ENCODE data around the gene ETV6.

ETV6 gene

DNA sequence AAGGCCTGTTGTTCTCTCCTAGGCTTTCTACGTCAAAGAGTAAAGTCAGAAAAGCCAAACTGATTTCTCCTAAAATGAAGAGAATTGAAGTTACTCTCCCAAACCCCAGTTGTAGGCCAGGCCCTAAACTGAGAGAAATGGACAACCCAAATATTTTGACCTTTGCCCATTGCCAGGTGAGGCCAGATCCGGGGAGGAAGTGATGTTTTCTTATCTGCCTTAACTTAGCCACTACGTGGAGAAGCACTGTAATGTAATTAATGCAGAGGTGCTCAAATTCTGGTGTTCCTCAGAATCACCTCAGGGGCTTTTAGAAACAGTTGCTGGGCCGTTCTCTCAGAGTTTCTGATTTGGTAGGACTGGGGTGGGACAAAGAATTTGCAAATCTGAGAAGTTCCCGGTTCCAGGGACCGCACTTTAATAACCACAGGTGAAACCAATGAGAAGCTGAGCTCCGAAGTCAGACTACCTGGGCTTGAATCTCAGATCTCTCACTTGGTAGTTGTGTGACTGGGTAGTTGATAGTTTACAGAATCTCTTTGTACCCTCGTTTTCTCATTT is 73.2 kb downstream of the ETV6 start:
- DNase-seq = no peak

DNA sequence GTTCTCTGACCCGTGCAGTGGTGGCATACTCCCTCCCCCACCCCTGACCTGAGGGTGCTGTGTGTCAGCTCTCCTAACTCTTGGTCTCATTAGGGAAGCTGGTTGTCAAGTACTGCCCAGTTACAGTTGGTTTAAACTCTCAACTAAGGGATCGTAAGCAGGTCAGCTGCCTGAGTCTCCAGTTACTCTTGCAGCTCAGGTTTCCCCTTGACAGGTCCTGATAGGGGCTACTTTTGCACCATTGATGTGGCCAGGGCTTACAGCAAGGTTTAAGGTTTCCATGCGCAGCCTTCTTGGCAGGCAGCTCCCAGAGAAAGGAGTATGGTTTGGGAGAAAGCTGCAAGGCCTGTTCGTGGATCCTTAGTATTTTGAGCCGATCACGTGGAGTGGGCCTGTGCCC is 74.5 kb downstream of the ETV6 start:
- DNase-seq = no peak

DNA sequence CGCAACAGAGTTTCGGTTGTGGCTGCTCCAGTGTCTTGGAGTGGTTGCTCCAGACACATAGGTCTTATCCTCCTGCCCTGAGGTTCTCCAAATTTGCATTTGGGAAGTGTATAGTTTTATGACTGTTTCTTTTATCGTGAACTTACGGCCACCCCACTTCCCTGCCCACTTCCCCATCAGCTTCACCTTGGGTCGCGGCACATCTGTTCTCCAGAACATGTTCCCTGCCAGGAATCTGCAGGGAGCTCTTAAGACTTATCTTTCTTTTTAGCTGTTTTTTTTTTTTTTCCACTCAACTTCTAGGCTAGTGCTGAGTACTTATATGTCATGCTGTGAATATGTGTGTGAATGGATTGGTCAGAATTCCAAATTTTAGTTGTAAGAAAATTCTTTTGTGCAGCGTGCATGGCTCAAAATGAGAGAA is 75.4 kb downstream of the ETV6 start:
- no peak for DNase-seq

DNA sequence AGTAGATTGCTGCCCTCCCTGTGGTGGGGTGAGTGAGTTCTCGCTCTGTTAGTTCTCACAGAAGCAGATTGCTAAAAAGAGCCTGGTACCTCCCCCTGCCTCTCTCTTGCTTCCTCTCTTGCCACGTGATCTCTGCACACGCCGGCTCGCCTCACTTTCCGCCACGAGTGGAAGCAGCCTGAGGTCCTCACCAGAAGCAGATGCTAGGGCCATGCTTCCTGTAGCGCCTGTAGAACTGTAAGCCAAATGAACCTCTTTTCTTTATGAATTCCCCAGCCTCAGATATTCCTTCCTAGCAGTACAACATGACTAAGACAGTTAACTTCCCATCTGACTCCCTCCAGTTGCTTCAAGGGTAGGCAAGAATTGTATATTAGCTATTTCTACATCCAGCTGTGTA is 76.2 kb downstream of the ETV6 start:
- no peak for DNase-seq

DNA sequence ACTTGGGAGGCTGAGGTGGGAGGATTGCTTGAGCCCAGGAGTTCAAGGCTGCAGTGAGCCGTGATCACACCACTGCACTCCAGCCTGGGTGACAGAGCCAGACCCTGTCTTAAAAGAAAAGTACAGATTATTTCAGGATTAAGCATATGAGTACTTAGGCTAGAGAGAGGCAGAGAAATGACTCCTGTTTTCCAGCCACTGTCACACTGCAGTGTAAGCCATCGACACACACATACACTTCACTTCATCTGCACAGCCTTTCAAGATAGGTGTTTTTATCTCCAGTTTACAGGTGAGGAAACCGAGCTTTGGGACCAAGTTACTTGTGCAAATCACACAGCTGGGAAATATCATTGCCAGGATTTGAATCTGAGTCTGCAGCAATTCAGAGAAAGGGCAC is 77.2 kb downstream of the ETV6 start:
- no peak for DNase-seq

DNA sequence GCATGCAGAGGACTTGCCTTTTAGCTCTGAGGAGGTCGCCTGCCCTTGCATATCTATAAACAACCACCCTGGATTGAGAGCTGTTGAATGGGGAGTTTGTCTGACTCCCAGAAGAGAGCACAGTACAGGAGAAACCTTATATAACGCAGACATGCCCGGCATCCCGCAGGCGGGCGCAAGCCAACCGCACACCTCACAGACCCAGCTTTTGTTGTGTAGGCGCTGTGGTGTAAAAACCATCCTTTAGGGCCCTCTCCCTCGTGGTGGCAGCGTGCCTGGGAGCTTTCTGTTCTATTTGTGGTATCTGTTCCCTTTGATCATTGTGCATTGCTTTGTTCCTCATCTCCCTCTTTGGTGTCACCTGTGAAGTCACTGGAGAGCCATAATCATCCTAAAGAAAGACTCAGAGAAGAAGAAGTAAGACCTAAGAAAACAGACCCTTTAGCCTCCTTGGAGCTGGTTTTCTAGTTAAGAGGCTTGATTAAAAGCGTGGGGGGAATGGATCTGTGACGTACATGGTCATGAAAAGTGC is 77.7 kb downstream of the ETV6 start:
- no peak for DNase-seq

DNA sequence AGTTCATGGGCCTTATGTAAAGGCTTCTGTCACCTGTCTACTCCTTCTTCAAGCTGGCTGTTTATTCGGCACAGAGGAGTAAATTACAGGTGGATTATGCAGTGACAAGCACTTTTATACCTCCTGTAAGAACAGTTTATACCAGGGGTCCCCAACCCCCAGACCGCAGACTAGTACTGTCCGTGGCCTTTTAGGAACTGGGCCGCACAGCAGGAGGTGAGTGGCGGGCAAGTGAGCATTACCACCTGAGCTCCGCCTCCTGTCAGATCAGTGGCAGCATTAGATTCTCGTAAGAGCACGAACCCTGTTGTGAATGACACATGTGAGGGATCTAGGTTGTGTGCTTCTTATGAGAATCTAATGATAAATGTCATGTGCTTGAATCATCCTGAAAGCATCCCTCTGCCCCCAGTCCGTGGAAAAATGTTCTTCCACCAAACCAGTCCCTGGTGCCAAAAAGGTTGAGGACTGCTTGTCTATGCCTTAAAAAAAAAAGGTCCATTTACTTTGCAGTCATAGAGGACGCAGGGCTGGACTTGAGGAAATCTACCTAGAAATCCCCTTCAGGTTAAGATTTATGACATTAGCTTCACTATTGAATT is 78.8 kb downstream of the ETV6 start:
- no peak for DNase-seq

DNA sequence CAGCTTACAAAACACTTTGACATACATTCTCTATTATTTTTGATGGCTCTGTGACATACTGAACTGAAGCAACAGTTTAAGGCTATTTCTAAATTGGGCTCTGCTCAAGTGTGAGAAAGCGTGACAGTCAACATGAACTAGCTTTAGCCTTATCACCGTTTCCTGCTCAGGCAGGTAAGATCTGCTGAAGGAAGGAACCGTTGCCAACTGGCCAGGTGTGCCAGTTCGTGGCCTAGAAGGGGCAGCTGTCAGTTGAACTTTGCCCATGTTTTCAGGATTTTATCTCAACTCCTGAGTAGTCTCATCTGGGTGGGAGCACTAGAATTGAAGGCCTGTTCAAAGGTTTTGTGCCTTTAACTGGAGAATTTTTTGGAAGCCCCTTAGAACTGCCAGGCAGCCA is 79.5 kb downstream of the ETV6 start:
- DNase-seq = no peak

DNA sequence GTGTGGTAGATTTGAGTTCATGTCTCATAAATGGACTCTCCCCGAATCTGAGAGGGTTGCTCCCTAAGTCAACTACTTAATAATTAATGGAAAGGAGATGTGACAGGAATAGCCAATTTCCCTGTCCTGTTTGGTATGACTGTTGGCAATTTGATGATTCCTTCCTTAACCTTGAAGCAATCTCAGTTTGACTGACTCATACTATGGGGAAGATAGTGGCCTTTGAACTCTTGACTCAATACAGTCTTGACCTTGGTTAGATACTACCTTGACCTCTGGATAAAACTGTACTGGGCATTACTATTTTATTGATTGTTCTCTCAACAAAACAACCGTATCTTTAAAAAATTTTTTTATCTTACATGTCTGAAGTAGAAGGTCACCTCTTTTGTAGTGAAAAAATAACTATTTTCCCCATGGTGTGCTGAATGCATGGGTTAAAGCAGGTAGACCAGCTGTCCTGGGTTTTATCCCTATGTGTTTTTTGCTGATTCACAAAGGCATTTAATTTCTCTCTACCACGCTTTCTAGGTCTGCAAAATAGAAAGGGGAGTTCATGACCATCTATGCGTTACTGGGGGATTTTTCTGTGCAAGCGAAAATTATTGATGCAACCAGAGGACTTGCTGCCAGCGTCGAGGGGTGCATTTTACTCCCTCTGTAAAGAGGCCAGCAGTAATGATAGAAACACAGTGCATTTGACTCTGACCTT is 80.1 kb downstream of the ETV6 start:
- no peak for DNase-seq

DNA sequence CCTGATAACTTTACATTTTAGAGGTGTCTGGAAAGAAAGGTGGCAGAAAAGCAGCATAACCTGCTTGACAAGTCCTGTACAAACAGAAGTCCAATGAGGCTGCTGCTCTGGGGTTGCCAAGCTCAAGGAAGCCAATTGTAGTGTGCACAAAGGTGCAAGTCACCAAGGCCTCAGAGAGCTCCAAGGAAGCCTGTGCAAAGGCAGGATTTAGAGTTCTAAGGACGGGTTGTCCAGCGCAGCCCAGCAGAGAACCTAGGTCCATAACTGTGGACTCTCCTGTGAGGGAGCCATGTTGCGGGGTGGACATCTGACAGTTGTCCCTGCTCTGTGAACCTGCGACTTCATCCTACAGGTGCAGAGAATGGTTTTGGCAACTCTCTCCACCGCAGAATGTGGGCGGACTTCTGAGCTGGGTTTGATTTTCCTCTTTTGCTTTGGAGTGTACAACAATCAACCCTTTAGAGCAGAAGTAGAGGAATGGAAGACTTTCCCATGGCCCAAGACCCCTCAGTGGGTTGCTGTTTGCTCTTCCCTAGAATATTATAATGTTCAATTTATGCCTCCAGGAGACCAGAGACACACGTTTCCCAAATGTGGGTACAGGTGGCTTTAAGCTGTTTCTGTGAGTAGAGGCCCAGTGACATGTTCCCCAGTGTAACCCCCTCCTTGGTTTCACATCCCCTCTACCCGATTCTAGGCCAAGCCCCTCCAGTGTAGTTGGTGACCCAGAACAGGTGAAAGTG is 81.0 kb downstream of the ETV6 start:
- no peak for DNase-seq

DNA sequence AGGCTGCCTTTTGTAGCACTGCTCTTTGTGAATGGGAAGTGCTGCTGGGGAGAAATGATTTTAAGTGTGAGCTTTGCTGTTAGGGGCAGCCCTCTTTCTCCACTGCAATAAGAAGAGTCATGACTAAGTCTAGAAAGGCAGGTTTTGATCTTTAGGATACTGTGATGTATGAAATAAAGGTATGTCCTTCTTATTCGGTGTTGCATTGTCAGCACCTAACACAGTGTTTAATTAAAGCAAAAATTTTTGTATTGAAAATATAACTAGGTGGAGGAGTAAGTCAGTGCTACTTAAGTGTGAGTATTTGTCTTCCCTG is 81.5 kb downstream of the ETV6 start:
- no peak for DNase-seq

DNA sequence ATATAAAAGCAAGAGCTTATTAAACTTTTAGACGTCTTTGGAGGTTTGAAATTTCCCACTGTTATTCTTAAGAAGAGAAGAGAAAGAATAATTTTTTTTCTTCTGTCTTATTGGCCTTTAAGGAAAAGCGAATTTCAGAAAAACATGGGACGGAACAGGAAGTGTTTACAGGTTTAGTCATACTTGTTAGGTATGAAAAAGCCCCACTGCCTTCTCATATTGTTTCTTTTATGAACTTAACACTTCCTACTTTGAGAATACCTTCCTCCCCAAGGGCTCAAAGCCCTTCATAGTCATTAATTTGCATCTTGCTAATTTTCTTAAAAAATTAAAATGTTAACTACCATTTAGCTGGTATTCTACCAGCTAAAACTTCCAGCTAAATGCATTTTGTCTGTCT is 82.0 kb downstream of the ETV6 start:
- no peak for DNase-seq

DNA sequence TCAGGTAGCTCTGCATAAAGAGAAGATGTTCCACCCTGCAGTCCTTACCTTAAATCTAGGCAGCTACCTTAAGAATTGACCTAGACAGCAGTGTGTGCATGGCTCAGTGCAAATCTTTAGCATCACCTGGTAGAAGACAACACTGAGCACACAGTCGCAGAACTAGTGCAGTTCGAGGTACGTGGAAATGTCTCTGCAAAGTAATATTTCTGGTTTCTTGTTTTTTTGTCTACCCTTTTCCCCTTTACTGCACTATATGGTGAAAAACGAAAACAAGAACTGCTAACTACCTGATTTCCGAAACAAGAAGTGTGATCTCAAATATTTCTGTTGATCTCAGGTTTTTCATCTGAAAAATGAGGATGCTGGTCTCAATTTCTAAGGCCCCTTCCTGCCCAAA is 82.5 kb downstream of the ETV6 start:
- DNase-seq = no peak

DNA sequence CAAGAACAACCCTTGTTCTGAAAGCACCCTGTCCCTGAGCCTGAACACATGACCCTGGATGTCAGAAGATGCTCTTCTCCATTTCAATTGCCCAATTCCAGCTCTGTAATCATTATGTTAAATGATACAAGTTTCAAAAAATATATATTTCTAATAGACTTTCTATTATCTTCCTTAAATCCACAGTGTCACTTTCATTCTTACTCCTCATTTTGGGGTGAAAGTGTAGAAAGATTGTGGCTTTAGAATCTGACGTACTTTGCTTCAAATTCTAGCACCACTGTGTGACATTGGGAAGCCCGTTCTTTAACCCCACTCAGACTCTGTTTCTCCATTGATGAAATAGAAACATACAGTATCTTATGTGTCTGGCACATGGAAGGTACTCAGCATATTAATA is 83.2 kb downstream of the ETV6 start:
- no peak for DNase-seq

DNA sequence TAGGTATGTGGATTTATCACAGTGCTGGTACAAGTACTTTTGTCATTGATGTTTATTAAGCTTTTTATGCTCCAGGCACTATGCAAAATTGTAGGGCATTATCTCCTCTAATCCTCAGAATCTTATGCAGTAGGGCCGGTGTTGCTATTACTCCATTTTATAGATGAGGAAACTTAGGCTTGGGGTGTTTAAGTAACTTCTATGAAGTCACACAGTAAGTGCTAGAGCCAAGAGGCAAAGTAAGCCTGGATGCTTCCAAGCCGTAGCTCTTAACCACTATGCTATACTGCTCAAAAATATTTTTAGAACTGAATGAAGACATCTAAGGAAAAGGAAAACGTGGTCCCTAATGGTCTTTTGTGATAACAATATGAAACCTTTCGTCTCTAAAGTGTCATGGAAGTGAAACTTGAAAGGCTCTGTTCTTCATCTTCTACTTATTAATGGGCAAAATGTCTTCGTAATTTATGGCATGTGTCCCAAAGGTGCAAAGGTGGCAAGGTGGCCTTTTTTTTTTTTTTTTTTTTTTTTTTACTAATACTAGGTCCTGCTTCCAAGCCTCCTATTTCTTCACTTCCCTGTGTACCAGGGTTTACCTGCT is 85.2 kb downstream of the ETV6 start:
- no peak for DNase-seq

DNA sequence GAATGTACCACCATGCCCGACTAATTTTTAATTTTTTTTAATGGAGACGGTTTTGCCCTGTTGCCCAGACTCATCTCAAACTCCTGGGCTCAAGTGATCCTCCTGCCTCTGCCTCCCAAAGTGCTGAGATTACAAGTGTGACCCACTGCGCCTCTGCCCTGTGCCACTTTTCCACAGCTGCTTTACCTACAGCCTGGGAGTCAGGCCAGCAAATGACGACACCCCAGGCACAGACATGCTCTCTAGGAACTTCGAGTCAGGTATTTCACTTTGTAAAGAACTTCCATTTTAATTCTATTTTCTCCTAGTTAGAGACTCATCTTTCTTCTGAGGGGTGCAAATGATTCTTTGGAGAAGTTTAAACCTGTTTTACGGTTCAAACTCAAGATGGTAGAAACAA is 89.0 kb downstream of the ETV6 start:
- DNase-seq = no peak

DNA sequence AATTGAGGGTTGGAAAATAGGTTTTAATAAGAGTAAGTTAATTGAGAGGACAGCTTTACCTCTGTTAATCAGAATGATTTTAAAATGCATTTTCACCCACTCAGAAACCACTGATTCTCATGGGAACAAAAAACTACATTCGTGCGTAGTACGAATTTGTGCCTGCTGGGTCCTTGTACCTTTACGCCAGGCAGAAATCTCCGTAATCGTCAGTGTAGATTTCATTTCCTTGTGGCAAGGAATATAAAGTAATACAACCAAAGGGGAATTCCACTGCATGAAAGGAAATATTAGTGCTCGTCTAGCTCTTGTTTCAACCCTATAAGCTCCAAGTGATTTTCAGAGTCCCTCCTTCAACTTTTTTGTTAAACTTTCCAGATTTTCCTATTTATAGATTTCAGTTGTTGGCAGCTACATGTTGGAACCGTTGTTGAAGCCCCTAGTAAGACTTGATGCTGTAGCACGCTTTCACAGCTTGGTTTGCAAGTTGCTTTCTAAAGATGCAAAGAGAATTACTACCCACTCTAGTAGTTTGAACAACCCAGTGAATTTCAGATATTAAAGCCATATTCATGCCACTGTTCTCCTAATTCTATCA is 90.6 kb downstream of the ETV6 start:
- DNase-seq = no peak

DNA sequence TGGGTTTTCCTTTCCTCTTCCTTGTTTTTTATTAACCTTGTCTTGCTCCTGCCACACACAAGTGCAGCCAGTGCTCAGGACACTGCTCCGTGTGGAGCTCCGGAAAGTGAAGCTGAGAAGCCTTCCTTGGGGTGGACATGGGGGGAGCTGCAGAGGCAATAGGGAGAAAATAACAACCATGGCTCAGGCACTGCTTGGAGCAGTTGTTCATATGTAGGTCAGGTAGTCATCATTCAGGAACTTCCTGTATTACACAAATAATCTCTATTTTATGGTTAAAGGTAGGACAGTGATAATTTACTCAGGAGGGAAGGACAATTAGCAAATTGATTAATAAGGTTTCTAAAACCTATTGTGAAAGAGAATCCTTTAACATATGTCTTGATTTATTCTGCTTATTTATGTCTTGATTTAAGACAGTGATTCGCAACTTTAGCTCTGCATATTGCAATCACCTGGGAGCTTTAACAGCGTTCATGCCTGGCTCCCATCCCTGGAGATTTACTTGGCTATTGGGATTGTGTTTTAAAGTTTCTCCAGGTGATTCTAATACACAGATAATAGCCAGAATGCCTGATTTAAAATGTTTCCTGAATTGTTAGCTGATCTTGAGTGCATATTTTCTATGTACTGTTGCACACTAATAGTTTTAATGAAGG is 92.1 kb downstream of the ETV6 start:
- DNase-seq = no peak

DNA sequence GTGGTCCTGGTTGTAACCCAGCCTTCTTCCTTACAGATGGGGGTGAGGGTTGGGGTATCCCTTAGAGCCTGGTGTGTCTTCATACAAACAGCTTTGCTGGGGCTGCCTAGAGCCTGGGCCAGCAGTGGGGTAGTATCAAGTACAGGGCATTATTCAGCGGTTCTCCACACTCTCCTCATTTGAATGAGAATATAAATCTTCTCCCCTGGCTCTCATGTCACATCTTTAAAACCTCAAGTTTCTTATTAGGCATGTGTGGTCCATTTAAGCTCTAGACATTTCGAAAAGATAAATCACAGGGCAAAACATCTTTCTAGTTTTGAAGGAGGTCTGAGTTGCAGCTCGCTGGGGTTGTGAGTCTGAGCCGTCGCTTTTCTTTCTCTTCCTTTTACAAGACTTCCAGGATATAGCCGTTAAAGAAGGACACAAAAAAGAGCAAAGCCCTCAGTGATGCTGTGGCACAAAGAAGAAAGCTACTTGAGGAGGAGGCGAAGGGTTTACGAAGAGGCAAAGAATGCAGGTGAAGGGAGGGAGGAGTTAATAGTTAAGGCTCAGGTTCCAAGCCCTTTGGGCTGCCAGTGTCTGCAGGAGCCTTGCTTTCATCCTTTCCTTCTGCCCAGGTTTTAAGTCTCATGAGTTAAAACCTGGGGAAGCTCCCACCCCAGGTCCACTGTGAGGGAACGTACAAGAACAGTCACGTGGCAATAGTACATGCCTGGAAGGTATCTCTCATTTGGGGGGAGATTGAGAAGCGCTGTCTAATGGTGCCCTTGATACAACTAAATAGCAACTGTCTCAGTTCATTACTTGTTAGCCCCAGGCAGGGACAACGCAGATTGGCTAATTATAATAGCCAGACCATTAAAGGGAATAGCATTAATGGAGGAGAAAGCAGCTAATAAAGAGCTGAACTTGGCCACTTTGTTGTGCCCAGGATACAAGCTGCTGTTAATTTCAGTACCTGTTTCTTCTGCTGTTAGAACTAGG is 94.2 kb downstream of the ETV6 start:
- DNase-seq = no peak

DNA sequence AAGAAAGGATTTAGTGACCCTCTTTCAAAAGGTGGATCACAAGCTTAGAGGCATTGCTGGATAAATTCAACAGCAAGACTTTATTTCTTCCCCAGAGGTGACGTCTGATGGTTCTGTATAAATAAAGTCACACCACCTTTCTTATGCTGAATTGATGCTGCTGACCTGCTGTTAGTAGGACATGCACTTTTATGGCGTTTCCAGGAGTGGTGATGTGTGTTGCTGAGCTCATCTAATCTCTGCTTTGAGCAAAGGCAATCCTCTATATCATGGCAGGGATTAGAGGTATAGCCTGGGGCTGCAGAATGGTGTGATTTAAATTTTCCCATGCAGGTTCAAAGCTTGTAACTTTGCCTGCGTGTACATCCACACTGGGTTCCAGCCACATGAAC is 94.9 kb downstream of the ETV6 start:
- no peak for DNase-seq

DNA sequence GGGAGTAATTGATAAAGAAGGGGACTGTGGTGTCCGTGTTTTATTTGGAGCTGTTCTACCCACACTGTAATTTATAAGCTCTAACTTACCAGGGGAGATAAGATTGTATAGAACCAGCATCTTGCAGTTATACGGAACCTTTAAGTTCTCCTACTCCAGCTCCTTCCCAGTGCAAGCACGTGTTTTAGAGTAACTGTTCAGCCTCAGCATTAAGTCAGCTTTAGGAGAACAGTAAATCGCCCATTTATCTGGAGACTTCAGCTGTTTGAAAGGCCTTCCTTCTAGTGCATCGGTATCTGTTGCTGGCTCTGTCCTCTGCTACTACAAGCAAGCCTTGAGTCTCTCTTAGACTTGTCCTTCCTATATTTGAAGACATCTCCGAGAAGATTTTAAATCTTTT is 95.6 kb downstream of the ETV6 start:
- no peak for DNase-seq

All from left hindlimb (tissue), 1 donor.